Measurements from ENCODE around the gene LRPPRC.
"Not testable (repeated sequence)": the region's sequence is repeated elsewhere in the genome, so short reads cannot be mapped to it uniquely, and the experiment has no call there.

LRPPRC gene

GRCh38 chr2:43977677-43978375, 18.0 kb downstream of the LRPPRC start:
- no peak for DNase-seq (ENCODE audit: low spot score)

- no peak for DNase-seq (ENCODE audit: low spot score)
Observed at GRCh38 chr2:43960921-43961320, 34.9 kb downstream of the LRPPRC start.

- no peak for DNase-seq (ENCODE audit: low spot score)
Observed at GRCh38 chr2:43958397-43959275, 37.2 kb downstream of the LRPPRC start.

- peak; percentile 25 for DNase-seq (ENCODE audit: low spot score)
Observed at GRCh38 chr2:43950383-43951008, 45.3 kb downstream of the LRPPRC start.

GRCh38 chr2:43948370-43948769, 47.4 kb downstream of the LRPPRC start:
- DNase-seq (ENCODE audit: low spot score) = no peak

GRCh38 chr2:43946685-43947084, 49.1 kb downstream of the LRPPRC start:
- DNase-seq (ENCODE audit: low spot score) = no peak

GRCh38 chr2:43945439-43945838, 50.4 kb downstream of the LRPPRC start:
- no peak for DNase-seq (ENCODE audit: low spot score)

GRCh38 chr2:43944915-43945314, 50.9 kb downstream of the LRPPRC start:
- DNase-seq (ENCODE audit: low spot score) = no peak

GRCh38 chr2:43943809-43944452, 51.9 kb downstream of the LRPPRC start:
- DNase-seq (ENCODE audit: low spot score) = no peak

GRCh38 chr2:43943323-43943722, 52.5 kb downstream of the LRPPRC start:
- no peak for DNase-seq (ENCODE audit: low spot score)

GRCh38 chr2:43942881-43943280, 52.9 kb downstream of the LRPPRC start:
- no peak for DNase-seq (ENCODE audit: low spot score)

GRCh38 chr2:43941966-43942365, 53.8 kb downstream of the LRPPRC start:
- DNase-seq (ENCODE audit: low spot score) = no peak

- no peak for DNase-seq (ENCODE audit: low spot score)
Observed at GRCh38 chr2:43941359-43941758, 54.4 kb downstream of the LRPPRC start.

- no peak for DNase-seq (ENCODE audit: low spot score)
Observed at GRCh38 chr2:43939695-43940256, 56.0 kb downstream of the LRPPRC start.

- DNase-seq (ENCODE audit: low spot score) = no peak
Observed at GRCh38 chr2:43937269-43937820, 58.4 kb downstream of the LRPPRC start.

GRCh38 chr2:43934567-43934966, 61.2 kb downstream of the LRPPRC start:
- DNase-seq (ENCODE audit: low spot score) = no peak

GRCh38 chr2:43931293-43931692, 64.5 kb downstream of the LRPPRC start:
- DNase-seq (ENCODE audit: low spot score) = no peak

- DNase-seq (ENCODE audit: low spot score) = no peak
Observed at GRCh38 chr2:43927442-43927841, 68.3 kb downstream of the LRPPRC start.

GRCh38 chr2:43925431-43925830, 70.4 kb downstream of the LRPPRC start:
- DNase-seq (ENCODE audit: low spot score) = no peak

GRCh38 chr2:43924463-43924862, 71.3 kb downstream of the LRPPRC start:
- DNase-seq (ENCODE audit: low spot score) = no peak

- DNase-seq (ENCODE audit: low spot score) = not testable (repeated sequence)
Observed at GRCh38 chr2:43911136-43911790, 84.5 kb downstream of the LRPPRC start.
